GM12865 (cell line): ENCODE data around the gene ATP9B.

Experiments
- DNase-seq: peaks from one replicate; pipeline ENCODE4 v3.0.0; 2010; ENCODE audit warnings: low read depth
- H3K4me3 ChIP-seq: 2 replicates; pipeline ENCODE4 v1.5.1; 2011; ENCODE audit warnings: mild to moderate bottlenecking, low read depth, low read length, control low read depth
- TF ChIP-seq, protein P1 (sequence below): IDR thresholded peaks from 2 replicates; pipeline ENCODE4 v1.5.1; 2011; ENCODE audit warnings: low read length, control low read depth, low read depth, inconsistent platforms; ENCODE audit not compliant: insufficient read depth; ENCODE audit errors: missing control alignments

The ATP9B gene

DNA sequence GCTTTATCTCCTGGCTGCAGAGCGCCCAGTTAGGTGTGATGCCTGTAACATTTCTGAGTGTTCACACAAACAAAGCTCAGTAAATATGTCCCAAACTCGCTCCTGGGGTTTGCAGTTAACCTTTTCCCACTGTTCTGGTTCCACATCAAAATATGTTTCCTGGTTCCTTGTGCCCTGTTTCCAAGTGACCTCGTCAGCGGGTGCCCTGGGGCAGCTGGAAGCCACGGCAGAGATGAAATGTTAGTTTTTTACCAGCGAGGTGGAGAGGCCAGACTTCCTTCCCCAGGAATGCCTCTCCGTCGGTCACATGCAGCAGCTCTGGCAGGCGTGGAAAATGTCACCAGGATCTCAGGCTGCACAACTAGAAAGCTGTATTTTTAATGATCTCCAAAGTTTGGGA is 344.7 kb downstream of the ATP9B start:
- H3K4me3 ChIP-seq = no peak overlapping the region

DNA sequence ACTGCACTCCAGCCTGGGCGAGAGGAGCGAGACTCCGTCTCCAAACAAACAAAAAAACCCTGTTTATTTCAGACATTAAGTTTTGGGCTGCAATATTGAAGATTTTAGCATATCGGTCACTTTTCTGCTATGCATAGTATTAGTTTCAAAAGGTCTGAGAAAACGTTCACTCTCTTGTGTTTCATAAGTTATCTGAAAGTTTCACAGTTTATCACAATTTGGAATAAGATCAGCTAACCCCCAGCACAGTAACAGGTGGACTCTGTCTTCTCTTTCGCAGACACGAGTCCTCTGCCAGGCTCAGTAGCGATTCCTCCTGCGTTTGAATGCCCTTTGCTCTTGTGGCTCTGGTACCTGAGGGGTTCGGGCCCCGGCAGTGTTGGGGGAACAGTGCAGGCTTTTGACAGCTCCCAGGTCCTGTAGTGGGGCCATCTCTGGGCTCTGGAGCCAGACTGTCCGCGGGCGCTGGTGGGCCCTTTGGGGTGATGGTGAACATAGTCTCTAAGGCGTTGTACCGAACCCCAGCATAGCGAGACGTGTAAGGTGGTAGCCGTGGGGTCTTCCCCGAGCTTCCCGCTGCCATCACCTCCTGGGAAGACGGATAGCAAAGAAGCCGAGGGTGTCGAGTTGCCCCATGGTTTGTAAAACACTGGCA is 347.0 kb downstream of the ATP9B start:
- TF ChIP-seq, protein P1, sequence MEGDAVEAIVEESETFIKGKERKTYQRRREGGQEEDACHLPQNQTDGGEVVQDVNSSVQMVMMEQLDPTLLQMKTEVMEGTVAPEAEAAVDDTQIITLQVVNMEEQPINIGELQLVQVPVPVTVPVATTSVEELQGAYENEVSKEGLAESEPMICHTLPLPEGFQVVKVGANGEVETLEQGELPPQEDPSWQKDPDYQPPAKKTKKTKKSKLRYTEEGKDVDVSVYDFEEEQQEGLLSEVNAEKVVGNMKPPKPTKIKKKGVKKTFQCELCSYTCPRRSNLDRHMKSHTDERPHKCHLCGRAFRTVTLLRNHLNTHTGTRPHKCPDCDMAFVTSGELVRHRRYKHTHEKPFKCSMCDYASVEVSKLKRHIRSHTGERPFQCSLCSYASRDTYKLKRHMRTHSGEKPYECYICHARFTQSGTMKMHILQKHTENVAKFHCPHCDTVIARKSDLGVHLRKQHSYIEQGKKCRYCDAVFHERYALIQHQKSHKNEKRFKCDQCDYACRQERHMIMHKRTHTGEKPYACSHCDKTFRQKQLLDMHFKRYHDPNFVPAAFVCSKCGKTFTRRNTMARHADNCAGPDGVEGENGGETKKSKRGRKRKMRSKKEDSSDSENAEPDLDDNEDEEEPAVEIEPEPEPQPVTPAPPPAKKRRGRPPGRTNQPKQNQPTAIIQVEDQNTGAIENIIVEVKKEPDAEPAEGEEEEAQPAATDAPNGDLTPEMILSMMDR = no peak
- DNase-seq = no peak
- H3K4me3 ChIP-seq = no peak overlapping the region

More for the DNA sequence above, 344.7 kb downstream of the ATP9B start:
- TF ChIP-seq, protein P1 = no peak
- DNase-seq = no peak

DNA sequence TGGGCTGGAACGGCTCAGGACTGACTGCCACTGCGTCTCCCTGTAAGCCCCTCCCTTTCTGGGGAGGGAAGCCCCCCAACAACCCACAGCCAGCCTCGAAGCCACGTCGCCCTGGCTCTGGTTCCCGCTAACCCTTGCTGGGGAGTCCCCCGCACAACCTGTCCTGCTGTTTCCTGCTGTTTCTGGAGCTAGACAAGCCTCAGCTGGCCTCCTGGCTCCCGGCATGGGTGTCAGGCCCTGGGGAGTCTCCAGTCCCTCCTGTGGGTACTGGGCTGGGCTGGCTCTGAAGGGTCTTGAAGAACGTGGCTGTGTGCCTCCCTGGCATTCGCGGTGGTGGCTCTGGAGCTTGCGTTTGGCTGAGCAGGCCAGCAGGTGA is 347.5 kb downstream of the ATP9B start:
- H3K4me3 ChIP-seq = no peak overlapping the region
- no peak for DNase-seq
- TF ChIP-seq, protein P1 = no peak

DNA sequence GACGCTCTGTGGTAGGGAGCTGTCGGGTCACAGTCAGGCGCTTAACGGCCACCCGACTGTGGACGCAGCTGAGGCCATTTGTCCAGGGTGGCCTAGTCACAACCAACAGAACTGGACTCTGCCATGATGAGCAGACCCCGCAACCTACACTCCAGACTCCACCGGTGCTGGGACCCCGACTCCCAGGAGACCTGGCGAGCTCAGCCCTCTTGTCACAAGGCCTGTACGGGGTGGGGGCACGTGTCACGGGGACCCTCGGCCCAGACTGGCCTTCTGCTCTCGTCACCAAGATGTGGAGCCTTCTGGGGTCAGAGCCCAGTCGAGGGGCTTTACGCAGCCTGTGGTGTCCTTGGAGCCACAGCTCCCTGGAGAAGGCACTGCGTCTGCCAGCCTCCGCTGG is 349.0 kb downstream of the ATP9B start:
- TF ChIP-seq, protein P1 = no peak
- H3K4me3 ChIP-seq = no peak overlapping the region
- DNase-seq = no peak

- no peak overlapping the region for H3K4me3 ChIP-seq
- no peak for DNase-seq
- TF ChIP-seq, protein P1 = no peak
These were observed 349.4 kb downstream of the ATP9B start for GRCh38 chr18:79418642-79419041.

- TF ChIP-seq, protein P1 = no peak
- H3K4me3 ChIP-seq = no peak overlapping the region
- DNase-seq = no peak
These were observed 351.0 kb downstream of the ATP9B start for GRCh38 chr18:79420033-79420745.
